Upper lobe of left lung (tissue), 6 donors: ENCODE measurements around the gene CLDN14. TPM values are rescaled to one million over a fixed set of nuclear protein-coding genes. Genes with fewer than 3 reads are reported as not detected.
A peak's percentile ranks its signal among the peaks of the same experiment; 100 is the strongest.

Experiments
- ATAC-seq, 2 donors: fragments of 200-7000 bp; cut with Tn5 transposase; one replicate each; pipeline ENCODE4 v1.9.1; 2022; ENCODE audit warnings: mild to moderate bottlenecking in 2 of 2, moderate library complexity in 2 of 2; ENCODE audit not compliant: low FRiP score in 2 of 2
- DNase-seq, 2 donors: peaks; one replicate each; pipeline ENCODE4 v3.0.0-alpha.2; 2019 to 2020
- H3K27ac ChIP-seq, 4 donors: fragments of 200-600 bp; sonication (generic); one replicate each; pipeline ENCODE4 v1.5.1; 2016 to 2019
- H3K27me3 ChIP-seq, 4 donors: fragments of 200-600 bp; sonication (generic); one replicate each; pipeline ENCODE4 v1.5.1; 2017 to 2019
- H3K36me3 ChIP-seq, 4 donors: fragments of 200-600 bp; sonication (generic); one replicate each; pipeline ENCODE4 v1.5.1; 2016 to 2019
- H3K4me1 ChIP-seq, 4 donors: fragments of 200-600 bp; sonication (generic); one replicate each; pipeline ENCODE4 v1.5.1; 2018 to 2019
- H3K4me3 ChIP-seq, 4 donors: fragments of 200-600 bp; sonication (generic); one replicate each; pipeline ENCODE4 v1.5.1; 2017 to 2019; ENCODE audit warnings: mild to moderate bottlenecking in 2 of 4, moderate library complexity in 1 of 4
- H3K9me3 ChIP-seq, 4 donors: fragments of 200-600 bp; sonication (generic); one replicate each; pipeline ENCODE4 v1.5.1; 2018 to 2019
- CTCF ChIP-seq, 6 experiments: fragments of 450-650 bp in 4 of 6; fragments of 200-600 bp in 2 of 6; sonication (generic) in 2 of 6; IDR thresholded peaks; one replicate each; pipeline ENCODE4 v1.5.1; 2016 to 2019; ENCODE audit warnings: antibody characterized with exemption in 6 of 6
- EP300 ChIP-seq, 4 donors: sonication (generic); formaldehyde crosslinking; IDR thresholded peaks; one replicate each; pipeline ENCODE4 v1.5.1; 2017; ENCODE audit warnings: antibody characterized with exemption in 4 of 4, control low read depth in 2 of 4
- POLR2A ChIP-seq, 4 donors: fragments of 450-650 bp; IDR thresholded peaks; one replicate each; pipeline ENCODE4 v1.5.1; 2016 to 2017; ENCODE audit warnings: antibody characterized with exemption in 4 of 4, mild to moderate bottlenecking in 2 of 4
- POLR2AphosphoS5 ChIP-seq, 2 donors: sonication (generic); formaldehyde crosslinking; IDR thresholded peaks; one replicate each; pipeline ENCODE4 v1.5.1; 2017; ENCODE audit warnings: antibody characterized with exemption in 2 of 2
- WGBS, 2 donors: methylation state at CpG; one replicate each; pipeline ENCODE4 v1.1.5; 2017 to 2018; 5-methylcytosine and 5-hydroxymethylcytosine counted together
- total RNA-seq, 6 donors: library from RNA; depleted of rRNA in 4 of 6; stranded (reverse); fragments of >200 nt in 4 of 6; gene quantifications; one replicate each; pipeline versions ENCODE4 v1.1.0 to v1.2.1, GENCODE V29; 2016 to 2021
- donor health status: DM: no; HTN: no; CAD: no; lungs with moderate emphysema.
- donor health status: DM: no; HTN: yes; CAD: no; lungs with severe emphysema.

Gene CLDN14
- total RNA-seq, 6 donors from 2014 or later: 0.47 TPM; not detected in 5

- no peak overlapping the region for H3K27ac ChIP-seq
- H3K9me3 ChIP-seq: no peaks in the 10 kb centered on the region
- TF ChIP-seq CTCF (IDR thresholded peaks at IDR 0.05): peak; percentile 59 to 87 (median 81)
- no peak for TF ChIP-seq POLR2A (IDR thresholded peaks at IDR 0.05)
- TF ChIP-seq POLR2AphosphoS5 (IDR thresholded peaks at IDR 0.05): peak in 1 of 2 donors; percentile 34
- TF ChIP-seq EP300 (IDR thresholded peaks at IDR 0.05): no peak
- peaks cover 0 to 5% (median 0%) of the 10 kb centered on the region in 4 donors for H3K36me3 ChIP-seq
- H3K4me1 ChIP-seq: peaks cover 0 to 7% (median 0%) of the 10 kb centered on the region in 4 donors
- ATAC-seq: peak; percentile 92 to 93
- H3K27me3 ChIP-seq: no peaks in the 10 kb centered on the region
- 8 to 24% methylated on average over 7 to 8 of the region's 8 CpGs for WGBS, 2 donors
- no peak overlapping the region for H3K4me3 ChIP-seq
- peak in 1 of 2 donors; percentile 86 for DNase-seq
These were observed 59.9 kb downstream of the CLDN14 start for GRCh38 chr21:36419996-36420395.

- no peak for TF ChIP-seq EP300 (IDR thresholded peaks at IDR 0.05)
- Histone ChIP-seq H3K27me3 (no peaks in the 10 kb centered on the region), H3K36me3 (peaks cover 0 to 5% (median 0%) of the 10 kb centered on the region in 4 donors), H3K4me3 (no peak overlapping the region), H3K4me1 (peaks cover 0 to 7% (median 0%) of the 10 kb centered on the region in 4 donors), H3K27ac (no peak overlapping the region), H3K9me3 (no peaks in the 10 kb centered on the region)
- 82 to 90% methylated on average over 14 of the region's 14 CpGs for WGBS, 2 donors
- DNase-seq (no peak), ATAC-seq (no peak)
These were observed 60.7 kb downstream of the CLDN14 start for GRCh38 chr21:36419241-36419640.

- DNase-seq (no peak), ATAC-seq (no peak)
- 93 to 95% methylated on average over 6 of the region's 6 CpGs for WGBS, 2 donors
- peaks cover 0 to 7% (median 0%) of the 10 kb centered on the region in 4 donors for H3K4me1 ChIP-seq
- TF ChIP-seq EP300 (IDR thresholded peaks at IDR 0.05): no peak
- no peak for TF ChIP-seq POLR2AphosphoS5 (IDR thresholded peaks at IDR 0.05)
- no peak for TF ChIP-seq CTCF (IDR thresholded peaks at IDR 0.05)
- TF ChIP-seq POLR2A (IDR thresholded peaks at IDR 0.05): no peak
- H3K27me3 ChIP-seq: no peaks in the 10 kb centered on the region
- no peaks in the 10 kb centered on the region for H3K9me3 ChIP-seq
- no peak overlapping the region for H3K4me3 ChIP-seq
- H3K27ac ChIP-seq: no peak overlapping the region
- H3K36me3 ChIP-seq: peaks cover 0 to 20% (median 6%) of the 10 kb centered on the region in 4 donors
These were observed 64.5 kb downstream of the CLDN14 start for GRCh38 chr21:36415375-36415774.

GRCh38 chr21:36412916-36413315 lies 67.0 kb downstream of the CLDN14 start:
- Histone ChIP-seq H3K36me3 (peaks cover 0 to 20% (median 6%) of the 10 kb centered on the region in 4 donors), H3K27me3 (no peaks in the 10 kb centered on the region), H3K9me3 (no peaks in the 10 kb centered on the region), H3K27ac (no peak overlapping the region), H3K4me3 (no peak overlapping the region), H3K4me1 (peaks cover 0 to 5% (median 0%) of the 10 kb centered on the region in 4 donors)
- ATAC-seq: no peak
- WGBS, 2 donors: 93 to 100% methylated on average over 9 to 11 of the region's 11 CpGs
- DNase-seq: no peak
- TF ChIP-seq CTCF (IDR thresholded peaks at IDR 0.05) (no peak), EP300 (IDR thresholded peaks at IDR 0.05) (no peak), POLR2A (IDR thresholded peaks at IDR 0.05) (no peak)

- 96 to 98% methylated on average over 10 of the region's 10 CpGs for WGBS, 2 donors
These were observed 68.6 kb downstream of the CLDN14 start for GRCh38 chr21:36411301-36411700.

More at GRCh38 chr21:36411301-36411700, 68.6 kb downstream of the CLDN14 start:
- Histone ChIP-seq H3K9me3 (no peaks in the 10 kb centered on the region), H3K4me1 (peaks cover 0 to 5% (median 0%) of the 10 kb centered on the region in 4 donors), H3K36me3 (peaks cover 0 to 20% (median 6%) of the 10 kb centered on the region in 4 donors), H3K27me3 (no peaks in the 10 kb centered on the region), H3K4me3 (no peak overlapping the region), H3K27ac (no peak overlapping the region)
- ATAC-seq: no peak
- no peak for DNase-seq
- no peak for TF ChIP-seq EP300 (IDR thresholded peaks at IDR 0.05)
- TF ChIP-seq POLR2AphosphoS5 (IDR thresholded peaks at IDR 0.05): no peak
- no peak for TF ChIP-seq CTCF (IDR thresholded peaks at IDR 0.05)
- no peak for TF ChIP-seq POLR2A (IDR thresholded peaks at IDR 0.05)

Other genes starting within 250 kb of the CLDN14 start
- gene MORC3, start 159.9 kb downstream of the CLDN14 start, total RNA-seq: 10 to 100 TPM; 26.0 to 62.7 (median 31.5) TPM
- 1 to 10 TPM in 4 of 6 donors, under 1 TPM in 2; 0.55 to 2.1 (median 1.2) TPM for gene CHAF1B, start 94.7 kb downstream of the CLDN14 start, total RNA-seq
- 1 to 10 TPM in 1 of 6 donors, under 1 TPM in 3, not detected in 2; 0.10 to 1.6 (median 0.50) TPM for gene SIM2, start 219.0 kb upstream of the CLDN14 start, total RNA-seq